ENCODE data around the gene ADCY9. TPM values are rescaled to one million over a fixed set of nuclear protein-coding genes. Genes with fewer than 3 reads are reported as not detected.

ADCY9 gene
- polyA plus RNA-seq, 1 donor from 2014 or later = 6.3 TPM

GRCh38 chr16:3948378-3948995 lies 167.8 kb downstream of the ADCY9 start:
- Histone ChIP-seq H3K79me2 (replicated peaks; ENCODE audit: insufficient read depth, low read length) (no peaks in the 10 kb centered on the region), H3K9me2 (ENCODE audit: insufficient read depth, low read length) (no peaks in the 10 kb centered on the region), H4K20me1 (ENCODE audit: insufficient read depth) (no peaks in the 10 kb centered on the region), H3K4me3 (ENCODE audit: low read length) (no peak overlapping the region), H3K27me3 (ENCODE audit: insufficient read depth, low read depth, low read length) (no peaks in the 10 kb centered on the region), H3K9ac (ENCODE audit: low read length) (no peak overlapping the region), H2AFZ (ENCODE audit: low read depth, low read length) (no peak overlapping the region), H3K27ac (ENCODE audit: low read length) (no peak overlapping the region), H3F3A (ENCODE audit: insufficient read depth, low read length, poor library complexity, severe bottlenecking) (no peaks in the 10 kb centered on the region), H3K9me3 (ENCODE audit: low read length) (no peaks in the 10 kb centered on the region), H3K36me3 (ENCODE audit: insufficient read depth, low read length) (no peaks in the 10 kb centered on the region), H3K4me2 (ENCODE audit: low read length) (no peak overlapping the region)
- TF ChIP-seq SMC3 (conservative IDR thresholded peaks at IDR 0.05; ENCODE audit: poor library complexity) (no peak), CTCF (IDR thresholded peaks at IDR 0.05; ENCODE audit: poor library complexity, severe bottlenecking) (no peak), EZH2 (IDR thresholded peaks at IDR 0.05; ENCODE audit: borderline replicate concordance, insufficient read depth, low read length, poor library complexity, severe bottlenecking) (no peak)

GRCh38 chr16:3946604-3947180 lies 169.6 kb downstream of the ADCY9 start:
- H3K4me2 ChIP-seq (ENCODE audit: low read length) = no peak overlapping the region
- TF ChIP-seq MXI1 (conservative IDR thresholded peaks at IDR 0.05; ENCODE audit: poor library complexity, severe bottlenecking) (no peak), REST (IDR thresholded peaks at IDR 0.05; ENCODE audit: borderline replicate concordance) (no peak)

More at GRCh38 chr16:3946604-3947180, 169.6 kb downstream of the ADCY9 start:
- Histone ChIP-seq H3K9me3 (ENCODE audit: low read length) (no peaks in the 10 kb centered on the region), H2AFZ (ENCODE audit: low read depth, low read length) (no peak overlapping the region), H3K9ac (ENCODE audit: low read length) (no peak overlapping the region), H3F3A (ENCODE audit: insufficient read depth, low read length, poor library complexity, severe bottlenecking) (no peaks in the 10 kb centered on the region), H3K27me3 (ENCODE audit: insufficient read depth, low read depth, low read length) (no peaks in the 10 kb centered on the region), H4K20me1 (ENCODE audit: insufficient read depth) (no peaks in the 10 kb centered on the region), H3K27ac (ENCODE audit: low read length) (no peak overlapping the region), H3K4me3 (ENCODE audit: low read length) (no peak overlapping the region), H3K9me2 (ENCODE audit: insufficient read depth, low read length) (no peaks in the 10 kb centered on the region), H3K36me3 (ENCODE audit: insufficient read depth, low read length) (no peaks in the 10 kb centered on the region), H3K79me2 (replicated peaks; ENCODE audit: insufficient read depth, low read length) (no peaks in the 10 kb centered on the region)

Measured in neural cell (in vitro differentiated cells).